ENCODE data around the gene CYTH4. TPM values are rescaled to one million over a fixed set of nuclear protein-coding genes. Genes with fewer than 3 reads are reported as not detected.

Gene CYTH4
- total RNA-seq, 1 donor from 2014 or later, result not detected

- DNase-seq (ENCODE audit: low read depth), result no peak
- no peak overlapping the region for H3K4me3 ChIP-seq (ENCODE audit: low read depth, low read length)
- no peak for TF ChIP-seq CTCF (conservative IDR thresholded peaks at IDR 0.05; ENCODE audit: low read depth, low read length)
These were observed 76.6 kb downstream of the CYTH4 start for GRCh38 chr22:37358917-37359316.

- no peak for DNase-seq (ENCODE audit: low read depth)
- H3K4me3 ChIP-seq (ENCODE audit: low read depth, low read length), result no peak overlapping the region
- TF ChIP-seq CTCF (conservative IDR thresholded peaks at IDR 0.05; ENCODE audit: low read depth, low read length), result no peak
These were observed 80.3 kb downstream of the CYTH4 start for GRCh38 chr22:37362621-37363020.

- no peak for DNase-seq (ENCODE audit: low read depth)
- TF ChIP-seq CTCF (conservative IDR thresholded peaks at IDR 0.05; ENCODE audit: low read depth, low read length), result no peak
- no peak overlapping the region for H3K4me3 ChIP-seq (ENCODE audit: low read depth, low read length)
These were observed 81.1 kb downstream of the CYTH4 start for GRCh38 chr22:37363261-37363992.

Other genes starting within 250 kb of the CYTH4 start
- gene KCTD17, start 230.8 kb upstream of the CYTH4 start, total RNA-seq, result 35.6 and 35.9 TPM in 2 replicates
- gene TMPRSS6, start 172.8 kb upstream of the CYTH4 start, total RNA-seq, result not detected in 2 replicates
- 0.06 and 0.72 TPM in 2 replicates for gene IL2RB, start 132.6 kb upstream of the CYTH4 start, total RNA-seq
- gene C1QTNF6, start 94.3 kb upstream of the CYTH4 start, total RNA-seq, result 2.1 and 7.1 TPM in 2 replicates
- gene SSTR3, start 70.0 kb upstream of the CYTH4 start, total RNA-seq, result not detected in 2 replicates
- 51.9 and 58.2 TPM in 2 replicates for gene RAC2, start 38.2 kb upstream of the CYTH4 start, total RNA-seq
- 4.6 and 11.7 TPM in 2 replicates for gene ELFN2, start 145.0 kb downstream of the CYTH4 start, total RNA-seq
- 0.07 TPM in 1 of 2 replicates, not detected in the other for gene MFNG, start 203.9 kb downstream of the CYTH4 start, total RNA-seq
- 60.0 and 63.8 TPM in 2 replicates for gene CARD10, start 236.9 kb downstream of the CYTH4 start, total RNA-seq